HepG2 (cell line): ENCODE data around the gene KAZN. TPM values are rescaled to one million over a fixed set of nuclear protein-coding genes. Genes with fewer than 3 reads are reported as not detected.

Experiments
- ATAC-seq: fragments of 200-7000 bp; cut with Tn5 transposase; 3 replicates; pipeline ENCODE4 v1.9.1; 2020; ENCODE audit warnings: mild to moderate bottlenecking, moderate library complexity
- BruUV-seq: library from RNA; stranded (reverse); fragments of 400-500 nt; replicated peaks from 2 replicates; lab custom pipeline; 2021; lab: Mats Ljungman, UMichigan
- CTCF ChIA-PET: fragments of 300-600 bp; formaldehyde crosslinking; extraction: SDS; loops from one replicate; lab custom pipeline; 2021; ENCODE audit warnings: low total read pairs, inconsistent platforms, low intra/inter-chr PET ratio; lab: Yijun Ruan, JAX
- POLR2A ChIA-PET: fragments of 350-600 bp; sonication (Branson Sonifier 250); formaldehyde crosslinking; loops from one replicate; lab custom pipeline; 2020; ENCODE audit warnings: antibody characterized with exemption, inconsistent platforms; lab: Yijun Ruan, JAX
- DNase-seq: peaks from one replicate; pipeline ENCODE4 v3.0.0-alpha.2; 2015; ENCODE audit warnings: low spot score
- FAIRE-seq: peaks from 3 replicates; lab custom pipeline; 2011; peaks lifted over from hg19 to GRCh38; lab: Jason Lieb, UNC
- H2AFZ ChIP-seq: one replicate; pipeline ENCODE4 v1.6.1; 2011; ENCODE audit warnings: low read length, inconsistent platforms
- H3K27ac ChIP-seq: fragments of 300-600 bp; 3 replicates; pipeline ENCODE4 v1.8.0; 2011; ENCODE audit warnings: mixed run types, mild to moderate bottlenecking, mixed read lengths, low read length, inconsistent platforms; ENCODE audit not compliant: insufficient read depth; ENCODE audit errors: extremely low read length
- H3K27me3 ChIP-seq, 2 experiments: fragments of 200-600 bp in 1 of 2; 2 replicates in 1 of 2; 3 replicates in 1 of 2; pipeline versions ENCODE4 v1.6.0 to v1.8.0; 2011; ENCODE audit warnings: low read length in 2 of 2, mild to moderate bottlenecking in 2 of 2, moderate library complexity in 2 of 2, inconsistent platforms in 1 of 2; ENCODE audit not compliant: insufficient read depth in 2 of 2, control insufficient read depth in 1 of 2
- H3K36me3 ChIP-seq, 2 experiments: fragments of 200-600 bp in 1 of 2; replicated peaks in 1 of 2; 2 replicates in 1 of 2; 3 replicates in 1 of 2; pipeline versions ENCODE4 v1.5.1 to v1.8.0; 2011; ENCODE audit warnings: low read length in 2 of 2, inconsistent platforms in 1 of 2; ENCODE audit not compliant: insufficient read depth in 2 of 2, control insufficient read depth in 1 of 2
- H3K4me1 ChIP-seq: 2 replicates; pipeline ENCODE4 v1.5.1; 2012; ENCODE audit warnings: low read length, inconsistent platforms; ENCODE audit not compliant: insufficient read depth
- H3K4me2 ChIP-seq: 2 replicates; pipeline ENCODE4 v1.6.0; 2011; ENCODE audit warnings: low read depth, low read length, inconsistent platforms
- H3K4me3 ChIP-seq, 3 experiments: fragments of 200-600 bp in 1 of 3; sonication (generic), shearing (Covaris generic) in 1 of 3; replicated peaks in 1 of 3; 2 replicates each; pipeline ENCODE4 v1.5.1; 2011 to 2016; ENCODE audit warnings: low read length in 3 of 3, inconsistent platforms in 2 of 3, low read depth in 2 of 3, mild to moderate bottlenecking in 2 of 3, control low read depth in 1 of 3, mixed read lengths in 1 of 3; ENCODE audit not compliant: insufficient read depth in 1 of 3
- H3K79me2 ChIP-seq: one replicate; pipeline ENCODE4 v1.6.1; 2011; ENCODE audit warnings: low read length, inconsistent platforms; ENCODE audit not compliant: insufficient read depth
- H3K9ac ChIP-seq: 2 replicates; pipeline ENCODE4 v1.6.0; 2011; ENCODE audit warnings: mild to moderate bottlenecking, low read depth, low read length, inconsistent platforms; ENCODE audit not compliant: insufficient read depth
- H3K9me3 ChIP-seq: 2 replicates; pipeline ENCODE4 v1.5.1; 2012; ENCODE audit warnings: mild to moderate bottlenecking, low read length
- H4K20me1 ChIP-seq: 2 replicates; pipeline ENCODE4 v1.6.0; 2011; ENCODE audit warnings: inconsistent platforms, mild to moderate bottlenecking, low read length, moderate library complexity; ENCODE audit not compliant: insufficient read depth
- CREB1 ChIP-seq, 2 experiments: fragments of 450-650 bp in 1 of 2; IDR thresholded peaks; 2 replicates each; pipeline ENCODE4 v1.6.1; 2016 to 2017; ENCODE audit warnings: control low read depth in 1 of 2, mild to moderate bottlenecking in 1 of 2, missing compliant biosample characterization in 1 of 2, missing genetic modification characterization in 1 of 2
- FOXK2 ChIP-seq: fragments of 450-650 bp; IDR thresholded peaks from 2 replicates; pipeline ENCODE4 v1.6.1; 2016
- JUND ChIP-seq: sonication (generic); formaldehyde crosslinking; IDR thresholded peaks from 2 replicates; pipeline ENCODE4 v1.8.0; 2022; ENCODE audit warnings: mild to moderate bottlenecking, missing genetic modification reagents
- KLF16 ChIP-seq, 2 experiments: sonication (generic) in 1 of 2; formaldehyde crosslinking in 1 of 2; IDR thresholded peaks; 2 replicates each; pipeline versions ENCODE4 v1.6.1 to v1.8.0; 2016 to 2023; ENCODE audit warnings: missing genetic modification reagents in 2 of 2, missing compliant biosample characterization in 1 of 2
- MED8 ChIP-seq: sonication (generic); formaldehyde crosslinking; IDR thresholded peaks from 2 replicates; pipeline ENCODE4 v1.8.1; 2023; ENCODE audit warnings: mild to moderate bottlenecking, missing genetic modification reagents; ENCODE audit not compliant: insufficient replicate concordance
- MXD4 ChIP-seq: IDR thresholded peaks from 2 replicates; pipeline ENCODE4 v1.6.1; 2016; ENCODE audit warnings: mild to moderate bottlenecking, missing biosample characterization, missing genetic modification reagents
- RARA ChIP-seq: IDR thresholded peaks from 2 replicates; pipeline ENCODE4 v1.6.1; 2016; ENCODE audit warnings: missing genetic modification reagents, missing compliant biosample characterization
- RBM22 ChIP-seq: fragments of 200-400 bp; formaldehyde crosslinking; optimal IDR thresholded peaks from 2 replicates; pipeline ENCODE3; 2017; ENCODE audit warnings: mild to moderate bottlenecking, low read length, moderate library complexity
- TGIF2 ChIP-seq: IDR thresholded peaks from 2 replicates; pipeline ENCODE4 v1.6.1; 2016; ENCODE audit warnings: control low read depth, missing compliant biosample characterization
- ZFP1 ChIP-seq: IDR thresholded peaks from 2 replicates; pipeline ENCODE4 v1.6.1; 2016
- ZFX ChIP-seq: sonication (generic); formaldehyde crosslinking; IDR thresholded peaks from 2 replicates; pipeline ENCODE4 v1.4.0; 2020; ENCODE audit warnings: mild to moderate bottlenecking, low read depth, missing genetic modification reagents, moderate library complexity
- ZFYVE20 ChIP-seq: sonication (generic); formaldehyde crosslinking; IDR thresholded peaks from 2 replicates; pipeline ENCODE4 v1.8.0; 2023; ENCODE audit warnings: low read depth, mild to moderate bottlenecking, moderate library complexity, missing genetic modification reagents, borderline replicate concordance
- ZNF234 ChIP-seq: sonication (generic); formaldehyde crosslinking; conservative IDR thresholded peaks from 2 replicates; pipeline ENCODE4 v1.5.1; 2020; ENCODE audit warnings: mild to moderate bottlenecking, missing genetic modification reagents
- ZNF292 ChIP-seq: sonication (generic); formaldehyde crosslinking; IDR thresholded peaks from 2 replicates; pipeline ENCODE4 v1.8.1; 2022; ENCODE audit warnings: mild to moderate bottlenecking, low read depth, missing genetic modification reagents, borderline replicate concordance
- ZNF558 ChIP-seq: sonication (generic); formaldehyde crosslinking; IDR thresholded peaks from 2 replicates; pipeline ENCODE4 v1.9.0; 2022; ENCODE audit warnings: mild to moderate bottlenecking, missing genetic modification reagents, borderline replicate concordance
- ZNF7 ChIP-seq: IDR thresholded peaks from 2 replicates; pipeline ENCODE4 v1.6.1; 2016; ENCODE audit warnings: missing biosample characterization, missing genetic modification reagents
- WGBS: methylation state at CpG from one replicate; pipeline ENCODE4 v1.1.6; 2017; ENCODE audit warnings: low lambda C conversion rate; 5-methylcytosine and 5-hydroxymethylcytosine counted together
- in situ Hi-C: cut with HindIII; loops from 2 replicates; pipeline ENCODE4 v1.10.0; 2017; ENCODE audit warnings: low pct_unique_long_range_greater_than_20kb; ENCODE audit not compliant: extremely low pct_ligation_motif_present
- intact Hi-C: fragments of 100-400 bp; cut with micrococcal nuclease; formaldehyde crosslinking; loops from one replicate; pipeline ENCODE4 v1.10.0; 2022; ENCODE audit not compliant: unreplicated experiment
- polyA plus RNA-seq, 8 experiments: library from polyadenylated mRNA; depleted of rRNA in 3 of 8; stranded (reverse) in 7 of 8; unstranded in 1 of 8; fragments of >200 nt; fragmentation: Illumina TruSeq in 4 of 8; extraction: Trizol in 4 of 8; gene quantifications; 2 replicates each; pipeline versions ENCODE4 v1.2.1 to v1.2.3, GENCODE V29; 2011 to 2016; ENCODE audit warnings: low read depth in 4 of 8, missing spikeins in 1 of 8, mixed read lengths in 1 of 8; ENCODE audit not compliant: insufficient read depth in 1 of 8
- total RNA-seq, 5 experiments: library from RNA; depleted of rRNA; stranded (reverse); fragments of >200 nt; fragmentation: Illumina TruSeq; extraction: Trizol; gene quantifications; 2 replicates each; pipeline ENCODE4 v1.2.3, GENCODE V29; 2016; ENCODE audit warnings: low read depth in 1 of 5
- TF ChIP-seq, protein P1 (sequence below): sonication (generic); formaldehyde crosslinking; IDR thresholded peaks from 2 replicates; pipeline ENCODE4 v1.5.0; 2020; ENCODE audit warnings: missing genetic modification reagents
- TF ChIP-seq, protein P2 (sequence below): sonication (generic); formaldehyde crosslinking; IDR thresholded peaks from 2 replicates; pipeline ENCODE4 v1.5.0; 2020; ENCODE audit warnings: missing genetic modification reagents, mild to moderate bottlenecking, borderline replicate concordance
- TF ChIP-seq, protein P3 (sequence below): IDR thresholded peaks from 2 replicates; pipeline ENCODE4 v1.6.1; 2016; ENCODE audit warnings: control low read depth
- TF ChIP-seq, protein P4 (sequence below): IDR thresholded peaks from 2 replicates; pipeline ENCODE4 v1.6.1; 2016; ENCODE audit warnings: mild to moderate bottlenecking

Gene KAZN
- total and polyA plus RNA-seq, 2 of the 13 experiments (the other 11 are each of a cell fraction or from before 2014, with no cell fraction given) = 10.4 to 13.5 TPM

GRCh38 chr1:14956579-14957195 is 358.2 kb downstream of the KAZN start:
- H3K27me3 ChIP-seq = no peaks in the 10 kb centered on the region
- H3K9me3 ChIP-seq = peaks cover 5% of the 10 kb centered on the region; the same call in 1 of the 2 replicates
- intact Hi-C loops (no loop called here), in situ Hi-C loops (no loop called here)
- ATAC-seq (peak; percentile 41), FAIRE-seq (no peak), DNase-seq (peak; percentile 91)
- peak overlapping the region in 1 of 3 experiments; percentile 22; a peak in 1 of 6 replicates for H3K4me3 ChIP-seq
- peaks cover 32% of the 10 kb centered on the region for H3K79me2 ChIP-seq
- peak overlapping the region; percentile 44 for H3K9ac ChIP-seq
- ChIA-PET CTCF (no interaction called here), POLR2A (interaction anchor here (1.3 to 7.0 kb wide), 2 partner anchors 16 to 65 kb away, joined by 3 to 109 read pairs; no protein-coding TSS in a partner anchor)
- H3K4me2 ChIP-seq = peak overlapping the region; percentile 45
- H2AFZ ChIP-seq = no peak overlapping the region
- 52% methylated on average over 10 of the region's 11 CpGs for WGBS
- peaks cover 72% of the 10 kb centered on the region for H3K4me1 ChIP-seq
- peaks cover 6 to 22% of the 10 kb centered on the region in 2 experiments for H3K36me3 ChIP-seq
- H3K27ac ChIP-seq = peak overlapping the region; percentile 66
- no TSS peak for BruUV-seq
- H4K20me1 ChIP-seq = no peaks in the 10 kb centered on the region
- TF ChIP-seq ZFYVE20 (CRISPR knock-in tag) (no peak), ZNF292 (CRISPR knock-in tag) (peak; percentile 86; the same call in 1 of the 2 replicates), ZFX (CRISPR knock-in tag) (peak; percentile 40; the same call in 1 of the 2 replicates), MXD4 (CRISPR knock-in tag) (no peak), RARA (peak; percentile 64), TGIF2 (CRISPR knock-in tag) (peak; percentile 51; the same call in 1 of the 2 replicates), KLF16 (CRISPR knock-in tag; IDR thresholded peaks at IDR 0.05) (peak in 1 of 2 experiments; percentile 58; a peak in 1 of 4 replicates), ZNF234 (CRISPR knock-in tag) (no peak), ZNF558 (CRISPR knock-in tag) (no peak), ZFP1 (CRISPR knock-in tag) (0 out of 2 replicates have a peak, but pooled peaks have one; percentile 36), FOXK2 (0 out of 2 replicates have a peak, but pooled peaks have one; percentile 25), MED8 (peak; percentile 57), RBM22 (peak; percentile 74), JUND (CRISPR knock-in tag) (peak; percentile 51; the same call in 1 of the 2 replicates), CREB1 (IDR thresholded peaks at IDR 0.05) (no peak), CREB1 (CRISPR knock-in tag; IDR thresholded peaks at IDR 0.05) (peak; percentile 73), ZNF7 (CRISPR knock-in tag) (no peak)
- TF ChIP-seq, protein P1, sequence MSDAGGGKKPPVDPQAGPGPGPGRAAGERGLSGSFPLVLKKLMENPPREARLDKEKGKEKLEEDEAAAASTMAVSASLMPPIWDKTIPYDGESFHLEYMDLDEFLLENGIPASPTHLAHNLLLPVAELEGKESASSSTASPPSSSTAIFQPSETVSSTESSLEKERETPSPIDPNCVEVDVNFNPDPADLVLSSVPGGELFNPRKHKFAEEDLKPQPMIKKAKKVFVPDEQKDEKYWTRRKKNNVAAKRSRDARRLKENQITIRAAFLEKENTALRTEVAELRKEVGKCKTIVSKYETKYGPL (CRISPR knock-in tag) = no peak
- TF ChIP-seq, protein P2, sequence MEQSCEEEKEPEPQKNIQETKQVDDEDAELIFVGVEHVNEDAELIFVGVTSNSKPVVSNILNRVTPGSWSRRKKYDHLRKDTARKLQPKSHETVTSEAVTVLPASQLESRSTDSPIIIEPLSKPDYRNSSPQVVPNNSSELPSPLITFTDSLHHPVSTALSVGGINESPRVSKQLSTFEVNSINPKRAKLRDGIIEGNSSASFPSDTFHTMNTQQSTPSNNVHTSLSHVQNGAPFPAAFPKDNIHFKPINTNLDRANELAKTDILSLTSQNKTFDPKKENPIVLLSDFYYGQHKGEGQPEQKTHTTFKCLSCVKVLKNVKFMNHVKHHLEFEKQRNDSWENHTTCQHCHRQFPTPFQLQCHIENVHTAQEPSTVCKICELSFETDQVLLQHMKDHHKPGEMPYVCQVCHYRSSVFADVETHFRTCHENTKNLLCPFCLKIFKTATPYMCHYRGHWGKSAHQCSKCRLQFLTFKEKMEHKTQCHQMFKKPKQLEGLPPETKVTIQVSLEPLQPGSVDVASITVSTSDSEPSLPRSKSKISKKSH = no peak
- TF ChIP-seq, protein P3, sequence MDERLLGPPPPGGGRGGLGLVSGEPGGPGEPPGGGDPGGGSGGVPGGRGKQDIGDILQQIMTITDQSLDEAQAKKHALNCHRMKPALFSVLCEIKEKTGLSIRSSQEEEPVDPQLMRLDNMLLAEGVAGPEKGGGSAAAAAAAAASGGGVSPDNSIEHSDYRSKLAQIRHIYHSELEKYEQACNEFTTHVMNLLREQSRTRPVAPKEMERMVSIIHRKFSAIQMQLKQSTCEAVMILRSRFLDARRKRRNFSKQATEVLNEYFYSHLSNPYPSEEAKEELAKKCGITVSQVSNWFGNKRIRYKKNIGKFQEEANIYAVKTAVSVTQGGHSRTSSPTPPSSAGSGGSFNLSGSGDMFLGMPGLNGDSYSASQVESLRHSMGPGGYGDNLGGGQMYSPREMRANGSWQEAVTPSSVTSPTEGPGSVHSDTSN = peak; percentile 36; the same call in 1 of the 2 replicates
- TF ChIP-seq, protein P4, sequence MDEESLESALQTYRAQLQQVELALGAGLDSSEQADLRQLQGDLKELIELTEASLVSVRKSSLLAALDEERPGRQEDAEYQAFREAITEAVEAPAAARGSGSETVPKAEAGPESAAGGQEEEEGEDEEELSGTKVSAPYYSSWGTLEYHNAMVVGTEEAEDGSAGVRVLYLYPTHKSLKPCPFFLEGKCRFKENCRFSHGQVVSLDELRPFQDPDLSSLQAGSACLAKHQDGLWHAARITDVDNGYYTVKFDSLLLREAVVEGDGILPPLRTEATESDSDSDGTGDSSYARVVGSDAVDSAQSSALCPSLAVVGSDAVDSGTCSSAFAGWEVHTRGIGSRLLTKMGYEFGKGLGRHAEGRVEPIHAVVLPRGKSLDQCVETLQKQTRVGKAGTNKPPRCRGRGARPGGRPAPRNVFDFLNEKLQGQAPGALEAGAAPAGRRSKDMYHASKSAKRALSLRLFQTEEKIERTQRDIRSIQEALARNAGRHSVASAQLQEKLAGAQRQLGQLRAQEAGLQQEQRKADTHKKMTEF (CRISPR knock-in tag) = peak; percentile 64; the same call in 1 of the 2 replicates
